K562 (cell line): Measurements from ENCODE around the gene GRIP1. TPM values are rescaled to one million over a fixed set of nuclear protein-coding genes. Genes with fewer than 3 reads are reported as not detected.

Experiments used
- ATAC-seq: fragments of 200-7000 bp; cut with Tn5 transposase; 3 replicates; pipeline ENCODE4 v1.9.1; 2020; ENCODE audit warnings: moderate library complexity
- BruUV-seq: library from RNA; stranded (reverse); fragments of 400-500 nt; replicated peaks from 2 replicates; lab custom pipeline; 2021; lab: Mats Ljungman, UMichigan
- CTCF ChIA-PET: fragments of 300-600 bp; formaldehyde crosslinking; extraction: SDS; loops from one replicate; lab custom pipeline; 2021; ENCODE audit warnings: low intra/inter-chr PET ratio; lab: Yijun Ruan, JAX
- POLR2A ChIA-PET: fragments of 300-600, 350-650 bp; sonication (Branson Sonifier 250); formaldehyde crosslinking; extraction: SDS; loops from one replicate; lab custom pipeline; 2021; ENCODE audit warnings: antibody characterized with exemption, inconsistent platforms; lab: Yijun Ruan, JAX
- DNase-seq, 4 experiments: peaks; one replicate each; pipeline versions ENCODE4 v3.0.0 to v3.0.0-alpha.2; 2011 to 2018; ENCODE audit warnings: low spot score in 3 of 4, mixed read lengths in 3 of 4; ENCODE audit errors: extremely low read depth in 1 of 4
- FAIRE-seq: peaks from 2 replicates; lab custom pipeline; 2011; peaks lifted over from hg19 to GRCh38; lab: Jason Lieb, UNC
- H2AFZ ChIP-seq: 2 replicates; pipeline ENCODE4 v1.6.0; 2011; ENCODE audit warnings: low read depth, low read length, control low read depth, inconsistent platforms
- H3K27ac ChIP-seq: fragments of 200-600 bp; 3 replicates; pipeline ENCODE4 v1.8.0; 2011; ENCODE audit warnings: low read depth, mild to moderate bottlenecking, control low read depth, inconsistent platforms, low read length, moderate library complexity, mixed read lengths; ENCODE audit errors: extremely low read depth
- H3K27me3 ChIP-seq, 2 experiments: fragments of 300-600 bp in 1 of 2; 2 replicates in 1 of 2; 3 replicates in 1 of 2; pipeline versions ENCODE4 v1.6.0 to v1.8.0; 2011; ENCODE audit warnings: inconsistent platforms in 2 of 2, low read length in 2 of 2, mild to moderate bottlenecking in 1 of 2, mixed read lengths in 1 of 2, moderate library complexity in 1 of 2; ENCODE audit not compliant: control insufficient read depth in 2 of 2, insufficient read depth in 2 of 2
- H3K36me3 ChIP-seq: fragments of 300-600 bp; 3 replicates; pipeline ENCODE4 v1.8.0; 2011; ENCODE audit warnings: mild to moderate bottlenecking, low read length, inconsistent platforms; ENCODE audit not compliant: control insufficient read depth, insufficient read depth
- H3K4me1 ChIP-seq, 2 experiments: fragments of 200-600 bp in 1 of 2; replicated peaks in 1 of 2; 2 replicates in 1 of 2; 3 replicates in 1 of 2; pipeline versions ENCODE4 v1.5.1 to v1.8.0; 2011; ENCODE audit warnings: inconsistent platforms in 2 of 2, low read length in 2 of 2, mild to moderate bottlenecking in 1 of 2, mixed read lengths in 1 of 2, moderate library complexity in 1 of 2; ENCODE audit not compliant: control insufficient read depth in 2 of 2, insufficient read depth in 2 of 2
- H3K4me2 ChIP-seq: 2 replicates; pipeline ENCODE4 v1.6.1; 2011; ENCODE audit warnings: low read length, control low read depth, inconsistent platforms, mixed read lengths; ENCODE audit not compliant: insufficient read depth
- H3K4me3 ChIP-seq: fragments of 200-600 bp; sonication (generic), shearing (Covaris generic); 2 replicates; pipeline ENCODE4 v1.5.1; 2016; ENCODE audit warnings: control low read depth, inconsistent platforms
- H3K79me2 ChIP-seq: fragments of 200-600 bp; 3 replicates; pipeline ENCODE4 v1.8.0; 2011; ENCODE audit warnings: low read length, inconsistent platforms; ENCODE audit not compliant: control insufficient read depth, insufficient read depth
- H3K9ac ChIP-seq, 2 experiments: 2 replicates each; pipeline versions ENCODE4 v1.6.0 to v1.6.1; 2011; ENCODE audit warnings: low read depth in 2 of 2, low read length in 2 of 2, control low read depth in 1 of 2, inconsistent platforms in 1 of 2, mild to moderate bottlenecking in 1 of 2, mixed read lengths in 1 of 2; ENCODE audit not compliant: insufficient read depth in 1 of 2
- H3K9me1 ChIP-seq: one replicate; pipeline ENCODE4 v1.6.0; 2011; ENCODE audit warnings: inconsistent platforms, mild to moderate bottlenecking, low read length, moderate library complexity; ENCODE audit not compliant: control insufficient read depth, insufficient read depth
- H3K9me3 ChIP-seq: replicated peaks from 2 replicates; pipeline ENCODE4 v1.5.1; 2011; ENCODE audit warnings: low read depth, low read length, inconsistent platforms; ENCODE audit not compliant: control insufficient read depth, insufficient read depth
- H4K20me1 ChIP-seq: replicated peaks from 2 replicates; pipeline ENCODE4 v1.6.1; 2011; ENCODE audit warnings: low read length, inconsistent platforms, mixed read lengths; ENCODE audit not compliant: control insufficient read depth, insufficient read depth
- HDAC8 ChIP-seq: fragments of 450-650 bp; IDR thresholded peaks from 2 replicates; pipeline ENCODE4 v1.6.1; 2016; ENCODE audit warnings: mild to moderate bottlenecking, missing genetic modification characterization, moderate library complexity, missing compliant biosample characterization
- ZNF561 ChIP-seq: fragments of 450-650 bp; formaldehyde crosslinking; conservative IDR thresholded peaks from 2 replicates; pipeline ENCODE4 v1.4.0; 2020; ENCODE audit warnings: mild to moderate bottlenecking, moderate library complexity
- ZNF609 ChIP-seq: sonication (generic); formaldehyde crosslinking; IDR thresholded peaks from 2 replicates; pipeline ENCODE4 v1.8.1; 2023; ENCODE audit warnings: missing genetic modification reagents, mild to moderate bottlenecking, borderline replicate concordance
- ZNF785 ChIP-seq: fragments of 250-450 bp; sonication (Bioruptor Pico); IDR thresholded peaks from 2 replicates; pipeline ENCODE4 v1.4.0; 2020; ENCODE audit warnings: mild to moderate bottlenecking
- WGBS: fragments of 100-300 bp; shearing (Covaris generic); methylation state at CpG from one replicate; pipeline ENCODE4 v1.1.6; 2016; ENCODE audit warnings: low coverage, mixed read lengths; ENCODE audit not compliant: insufficient coverage; ENCODE audit errors: missing lambda C conversion rate; 5-methylcytosine and 5-hydroxymethylcytosine counted together
- in situ Hi-C: fragments of 300-500 bp; cut with MboI; formaldehyde crosslinking; loops from 4 replicates; pipeline ENCODE4 v1.15.0; 2018; ENCODE audit warnings: inconsistent platforms, mixed read lengths
- intact Hi-C: fragments of 100-400 bp; cut with micrococcal nuclease; formaldehyde crosslinking; loops from 2 replicates; pipeline ENCODE4 v1.14.2; 2022
- polyA plus RNA-seq, 8 experiments: library from polyadenylated mRNA; depleted of rRNA in 4 of 8; stranded (reverse) in 5 of 8; unstranded in 3 of 8; fragments of >200 nt; fragmentation: Nextera tagmentation in 2 of 8; fragmentation: Illumina TruSeq in 1 of 8; extraction: Ambion mirVana in 2 of 8; extraction: Trizol in 1 of 8; gene quantifications; 2 replicates each; pipeline versions ENCODE4 v1.2.1 to v1.2.3, GENCODE V29; 2011 to 2014; ENCODE audit warnings: inconsistent platforms in 1 of 8, missing spikeins in 1 of 8
- total RNA-seq, 7 experiments: library from RNA; depleted of rRNA in 6 of 7; stranded (reverse); fragments of >200 nt in 6 of 7; fragmentation: Illumina TruSeq in 2 of 7; extraction: Trizol in 2 of 7; gene quantifications; 2 replicates each; pipeline versions ENCODE4 v1.2.1 to v1.2.3, GENCODE V29; 2011 to 2021; ENCODE audit warnings: low replicate concordance in 1 of 7

Gene GRIP1
- total and polyA plus RNA-seq, 9 of the 15 experiments (the other 6 are each of a cell fraction or from before 2014, with no cell fraction given): 0.28 to 1.2 (median 0.45) TPM

DNA sequence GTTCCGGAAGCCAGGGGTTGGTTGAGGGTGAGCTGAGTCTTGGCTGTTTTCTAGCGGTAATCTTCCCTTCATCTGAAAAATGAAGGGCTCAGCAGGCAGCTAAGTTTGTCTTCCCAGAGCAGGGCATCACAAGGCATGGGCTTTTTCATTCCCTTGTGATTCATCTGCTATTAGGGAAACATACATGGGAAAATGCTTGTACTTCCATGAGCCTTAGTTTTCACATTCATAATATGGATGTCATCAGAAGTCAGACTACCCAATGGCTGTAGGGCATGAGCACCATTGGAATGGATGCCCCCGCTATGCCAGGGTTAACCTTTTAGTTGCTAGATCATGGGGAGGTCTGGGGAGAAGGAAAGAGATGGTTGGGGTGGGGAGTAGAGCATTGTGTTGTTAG is 357.9 kb downstream of the GRIP1 start (continued):
- TF ChIP-seq ZNF609 (CRISPR knock-in tag) (no peak), ZNF561 (CRISPR knock-in tag) (no peak)

DNA sequence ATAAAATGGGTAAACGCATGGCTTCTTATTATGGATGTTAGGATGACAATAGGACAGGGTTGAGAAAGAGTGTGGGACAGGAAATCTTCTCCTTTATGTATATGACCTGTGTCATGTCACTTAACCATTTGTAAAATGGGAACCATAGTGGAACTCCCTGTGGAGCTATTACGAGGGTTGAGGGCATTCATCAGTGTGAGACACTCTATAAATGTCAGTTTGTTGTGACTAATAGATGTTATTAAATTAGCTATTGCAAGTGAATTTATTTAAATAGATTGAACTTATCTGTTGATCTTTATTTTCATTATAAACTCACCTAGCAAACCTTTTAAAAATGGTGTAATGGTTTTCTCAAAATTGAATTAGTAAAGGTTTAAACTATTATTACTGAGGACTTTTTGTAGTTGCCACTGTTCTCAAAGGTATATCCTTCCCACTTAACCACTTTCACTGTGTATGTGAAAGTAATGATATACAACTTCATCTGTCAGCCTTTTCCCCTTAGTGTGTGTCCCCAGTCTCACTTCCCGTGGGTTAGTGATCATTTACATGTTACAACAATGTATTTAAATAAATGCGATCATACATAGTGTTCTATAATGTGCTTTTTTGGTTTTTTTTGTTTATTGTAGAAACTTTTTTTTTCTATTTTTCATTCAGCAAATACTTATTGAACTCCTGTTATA is 359.5 kb downstream of the GRIP1 start:
- in situ Hi-C loops (no loop called here), intact Hi-C loops (no loop called here)
- H3K79me2 ChIP-seq: no peaks in the 10 kb centered on the region
- DNase-seq (no peak), FAIRE-seq (no peak), ATAC-seq (no peak)
- no peaks in the 10 kb centered on the region for H3K4me1 ChIP-seq
- no TSS peak for BruUV-seq
- H3K27me3 ChIP-seq: no peaks in the 10 kb centered on the region
- H3K4me3 ChIP-seq: no peak overlapping the region
- ChIA-PET CTCF (no interaction called here), POLR2A (no interaction called here)
- H3K36me3 ChIP-seq: peaks cover 6% of the 10 kb centered on the region; the same call in 1 of the 3 replicates
- H4K20me1 ChIP-seq: no peaks in the 10 kb centered on the region
- no peaks in the 10 kb centered on the region for H3K9me3 ChIP-seq
- H2AFZ ChIP-seq: no peak overlapping the region
- H3K4me2 ChIP-seq: no peak overlapping the region
- TF ChIP-seq HDAC8 (tag) (no peak), ZNF785 (CRISPR knock-in tag) (no peak)
- no peaks in the 10 kb centered on the region for H3K9me1 ChIP-seq
- WGBS: 52% methylated on average over 4 of the region's 4 CpGs
- H3K9ac ChIP-seq: no peak overlapping the region
- no peak overlapping the region for H3K27ac ChIP-seq
